Stimulated activated CD4-positive, alpha-beta T cell treated with anti-CD3 and anti-CD28 coated beads, Interleukin-15, amount 100 ng/mL, for 48 hours (primary cell): ENCODE results near the gene MICU2.
"Not testable (repeated sequence)": the region's sequence is repeated elsewhere in the genome, so short reads cannot be mapped to it uniquely, and the experiment has no call there.

ENCODE experiments used
- DNase-seq, 2 donors: peaks; one replicate each; pipeline ENCODE4 v3.0.0-alpha.2; 2020; ENCODE audit warnings: low read depth in 2 of 2

MICU2 gene

DNA sequence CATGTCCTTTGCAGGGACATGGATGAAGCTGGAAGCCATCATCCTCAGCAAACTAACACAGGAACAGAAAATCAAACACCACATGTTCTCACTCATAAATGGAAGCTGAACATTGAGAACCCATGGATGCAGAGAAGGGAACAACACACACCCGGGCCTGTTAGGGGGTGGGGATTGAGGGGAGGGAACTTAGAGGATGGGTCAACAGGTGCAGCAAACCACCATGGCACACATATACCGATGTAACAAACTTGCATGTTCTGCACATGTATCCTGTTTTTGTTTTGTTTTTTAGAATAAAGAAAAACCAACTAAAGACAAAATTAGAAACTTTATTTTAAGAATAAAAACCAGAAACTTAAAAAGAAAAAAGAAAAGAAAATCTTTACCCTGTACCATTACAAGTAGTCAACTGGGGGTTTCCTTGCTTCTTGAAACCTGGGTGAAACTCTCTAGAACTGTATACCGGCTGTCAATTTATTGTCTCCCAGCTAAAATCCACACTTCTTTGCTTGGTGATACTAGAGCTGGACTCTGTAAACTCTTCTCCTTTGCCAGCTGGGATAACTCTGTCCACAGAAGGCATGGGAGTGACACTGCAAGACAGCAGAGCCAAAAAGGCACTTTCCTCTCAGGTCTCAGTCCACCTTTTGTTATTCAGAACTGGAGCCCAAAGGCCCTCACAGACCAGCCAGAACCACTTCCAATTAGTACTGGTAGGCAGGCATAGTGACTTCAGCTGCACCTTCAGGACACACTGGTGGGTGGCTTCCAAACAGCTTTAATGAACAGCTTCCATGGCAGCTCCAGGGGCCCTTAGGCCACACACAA is 9.0 kb downstream of the MICU2 start:
- no peak for DNase-seq

DNA sequence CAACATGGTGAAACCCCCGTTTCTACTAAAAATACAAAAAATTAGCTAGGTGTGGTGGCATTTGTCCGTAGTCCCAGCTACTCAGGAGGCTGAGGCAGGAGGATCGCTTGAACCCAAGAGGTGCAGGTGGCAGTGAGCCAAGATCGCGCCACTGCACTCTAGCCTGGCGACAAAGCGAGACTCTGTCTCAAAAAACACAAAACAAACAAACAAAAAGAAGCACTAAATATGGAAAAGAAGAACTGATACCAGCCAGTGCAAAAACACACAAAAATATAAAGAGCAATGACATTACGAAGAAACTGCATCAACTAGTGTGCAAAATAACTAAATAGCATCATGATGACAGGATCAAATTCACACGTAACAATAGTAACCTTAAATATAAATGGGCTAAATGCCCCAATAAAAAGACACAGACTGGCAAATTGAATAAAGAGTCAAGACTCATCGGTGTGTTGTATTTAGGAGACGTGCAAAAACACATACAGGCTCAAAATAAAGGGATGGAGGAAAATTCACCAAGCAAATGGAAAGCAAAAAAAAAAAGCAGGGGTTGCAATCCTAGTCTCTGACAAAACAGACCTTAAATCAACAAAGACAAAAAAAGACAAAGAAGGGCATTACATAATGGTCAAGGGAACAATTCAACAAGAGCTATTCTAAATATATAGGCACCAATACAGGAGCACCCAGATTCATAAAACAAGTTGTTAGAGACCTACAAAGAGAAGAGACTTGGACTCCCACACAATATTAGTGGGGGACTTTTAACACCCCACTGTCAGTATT is 13.1 kb downstream of the MICU2 start:
- DNase-seq: not testable (repeated sequence)

GRCh38 chr13:21590231-21590630 is 13.7 kb downstream of the MICU2 start:
- no peak for DNase-seq

- not testable (repeated sequence) for DNase-seq
Measured at GRCh38 chr13:21589510-21589909, 14.5 kb downstream of the MICU2 start.

- DNase-seq: not testable (repeated sequence)
Measured at GRCh38 chr13:21588411-21588810, 15.6 kb downstream of the MICU2 start.

- no peak for DNase-seq
Measured at GRCh38 chr13:21584973-21585592, 18.9 kb downstream of the MICU2 start.

DNA sequence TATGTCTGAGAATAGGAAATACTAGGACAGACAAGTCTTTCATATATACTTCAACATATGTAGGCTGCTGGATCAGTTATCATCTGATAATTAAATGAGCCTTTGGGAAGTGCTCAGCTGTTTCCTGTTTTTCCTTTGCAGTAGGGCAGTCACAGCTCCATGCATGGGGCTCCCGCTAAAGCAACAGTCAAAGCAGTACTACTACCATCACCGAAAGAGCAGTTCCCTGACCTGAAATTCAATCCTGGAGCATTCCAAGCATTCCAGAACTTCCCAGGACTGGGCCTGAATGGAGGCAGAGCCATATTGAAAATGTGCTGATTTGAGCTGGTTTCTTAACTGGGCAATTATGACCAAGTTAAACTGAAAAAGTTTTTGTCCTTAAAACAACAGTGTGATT is 20.5 kb downstream of the MICU2 start:
- no peak for DNase-seq

DNA sequence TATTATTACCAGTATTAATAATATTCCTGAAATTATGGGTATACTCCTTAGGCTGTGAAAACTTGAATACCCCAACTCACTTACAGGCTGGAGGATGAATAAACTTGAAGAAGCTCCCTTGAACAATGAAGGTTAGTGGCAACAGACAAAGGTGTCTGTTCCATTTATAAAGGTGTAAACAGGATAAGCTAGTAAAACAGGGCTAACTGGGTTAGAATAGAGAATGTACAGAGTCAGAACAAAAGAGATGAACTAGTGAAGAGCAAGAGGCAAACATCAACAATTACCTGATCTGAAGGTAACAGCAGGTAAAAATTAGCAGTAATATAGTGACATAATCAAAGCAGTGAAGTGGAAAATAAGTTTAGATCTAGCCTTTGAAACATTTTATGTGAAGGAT is 23.2 kb downstream of the MICU2 start:
- DNase-seq: no peak

- no peak for DNase-seq
Measured at GRCh38 chr13:21579754-21580316, 24.1 kb downstream of the MICU2 start.

DNA sequence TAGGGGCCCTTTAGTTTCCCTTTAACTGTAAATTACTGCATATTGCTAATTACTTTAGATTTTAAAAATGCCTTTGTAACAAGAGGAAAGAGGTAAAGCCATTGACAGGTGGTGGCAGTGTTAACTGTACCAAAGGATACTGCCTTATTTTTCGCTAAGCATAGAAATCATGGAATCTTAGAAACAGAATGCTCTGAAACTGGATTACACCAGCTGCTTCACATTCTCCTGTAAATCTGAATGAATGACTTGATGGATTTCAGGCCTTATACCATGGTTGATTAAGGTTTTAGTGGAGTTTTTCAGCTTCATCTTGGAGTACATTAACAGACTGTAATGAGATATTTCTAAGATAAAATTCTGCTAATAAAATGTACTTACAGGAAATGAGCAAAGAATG is 25.2 kb downstream of the MICU2 start:
- DNase-seq: no peak

GRCh38 chr13:21576426-21576825 is 27.5 kb downstream of the MICU2 start:
- no peak for DNase-seq

GRCh38 chr13:21573920-21574712 is 29.9 kb downstream of the MICU2 start:
- no peak for DNase-seq

DNA sequence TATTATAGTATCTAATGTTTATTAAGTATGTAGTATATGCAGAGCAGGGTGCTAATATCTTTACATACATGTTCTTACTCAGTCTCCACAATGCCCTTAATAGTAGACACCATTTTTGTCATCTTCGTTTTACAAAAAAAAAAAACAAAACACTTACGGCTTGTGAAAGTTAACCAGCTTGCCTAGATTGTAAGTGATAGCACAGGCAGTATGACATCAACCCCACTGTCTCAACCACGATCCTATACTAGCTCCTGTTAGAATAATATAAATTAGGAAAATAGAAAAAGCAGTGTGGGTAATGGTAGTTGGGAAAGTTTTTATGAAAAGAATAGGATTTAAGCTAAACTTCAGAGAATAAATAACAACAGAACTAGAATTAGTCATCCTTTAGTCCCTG is 34.3 kb downstream of the MICU2 start:
- no peak for DNase-seq

DNA sequence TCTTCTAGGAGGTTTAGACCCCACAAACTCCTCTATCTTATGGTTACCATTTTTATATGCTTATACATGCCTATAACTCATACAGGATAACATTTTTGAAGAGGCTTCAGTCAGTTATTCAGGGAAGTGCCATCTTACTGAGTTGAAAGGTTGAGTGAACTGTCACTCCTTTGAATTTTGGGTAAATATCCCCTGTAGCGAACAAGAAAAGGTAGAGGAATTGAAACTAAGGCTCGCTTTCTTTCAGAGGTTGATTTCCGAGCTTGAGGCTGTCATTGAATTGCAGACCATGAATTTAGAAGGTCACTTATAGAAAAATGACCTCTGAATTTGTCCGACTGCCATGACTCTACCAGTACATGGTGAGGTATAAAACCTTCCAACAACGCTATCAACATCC is 35.1 kb downstream of the MICU2 start:
- no peak for DNase-seq

GRCh38 chr13:21567714-21568113 is 36.3 kb downstream of the MICU2 start:
- no peak for DNase-seq

DNA sequence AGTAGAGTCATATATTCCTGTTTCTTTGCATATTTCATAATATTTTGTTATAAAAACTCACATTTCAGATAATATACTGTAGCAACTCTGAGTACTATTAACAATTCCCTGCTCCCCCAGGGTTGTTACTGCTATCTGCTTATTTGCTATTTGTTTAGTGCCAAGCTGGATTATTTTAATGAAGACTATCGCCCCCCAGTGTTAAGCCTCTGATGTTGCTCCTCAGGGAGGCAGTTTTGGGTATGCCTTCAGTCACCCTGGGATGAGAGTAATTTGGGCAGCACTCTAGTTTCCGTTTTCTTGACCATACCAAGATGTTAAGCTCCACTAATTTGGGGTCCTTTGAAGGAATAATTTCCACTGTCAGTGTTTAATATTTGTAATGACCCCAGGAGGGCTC is 46.0 kb downstream of the MICU2 start:
- no peak for DNase-seq

DNA sequence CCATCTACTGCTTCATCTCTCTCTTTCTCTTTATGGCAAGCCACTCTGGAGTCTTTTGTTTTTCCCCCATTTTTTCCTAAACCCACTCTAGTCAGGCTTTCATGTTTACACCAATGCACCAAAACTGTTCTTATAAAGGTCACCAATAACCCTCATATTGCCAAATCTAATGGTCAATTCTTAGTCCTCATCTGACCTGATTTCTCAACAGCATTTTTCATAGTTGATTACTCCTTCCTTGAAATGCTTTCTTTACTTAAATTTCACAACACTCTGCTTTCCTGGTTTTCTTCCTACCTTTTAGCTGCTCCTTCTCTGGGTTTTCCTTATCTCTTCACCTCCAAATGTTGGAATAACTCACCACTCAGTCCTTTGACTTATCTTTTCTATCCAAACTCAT is 47.9 kb downstream of the MICU2 start:
- no peak for DNase-seq

GRCh38 chr13:21553261-21553660 is 50.7 kb downstream of the MICU2 start:
- DNase-seq: not testable (repeated sequence)

- DNase-seq: no peak
Measured at GRCh38 chr13:21550918-21551317, 53.1 kb downstream of the MICU2 start.

GRCh38 chr13:21549633-21550032 is 54.3 kb downstream of the MICU2 start:
- DNase-seq: no peak

DNA sequence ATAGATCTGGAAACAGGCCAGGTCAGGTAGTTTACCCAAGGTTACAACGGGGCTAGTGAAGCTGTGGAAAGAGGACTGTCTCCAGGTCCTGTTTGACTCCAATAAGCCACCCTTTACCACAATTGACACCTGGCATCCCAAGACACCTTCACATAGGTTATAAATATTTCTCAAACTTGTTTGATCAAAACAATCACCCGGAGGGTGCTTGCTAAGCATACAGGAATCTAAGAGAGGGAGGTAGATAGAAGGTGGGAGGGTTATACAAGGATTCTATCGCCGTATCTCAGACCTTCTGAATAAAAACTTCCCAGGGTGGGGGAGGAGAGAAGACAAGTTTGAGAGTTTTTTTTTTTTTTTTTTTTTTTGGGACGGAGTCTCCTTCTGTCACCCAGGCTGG is 55.4 kb downstream of the MICU2 start:
- no peak for DNase-seq

DNA sequence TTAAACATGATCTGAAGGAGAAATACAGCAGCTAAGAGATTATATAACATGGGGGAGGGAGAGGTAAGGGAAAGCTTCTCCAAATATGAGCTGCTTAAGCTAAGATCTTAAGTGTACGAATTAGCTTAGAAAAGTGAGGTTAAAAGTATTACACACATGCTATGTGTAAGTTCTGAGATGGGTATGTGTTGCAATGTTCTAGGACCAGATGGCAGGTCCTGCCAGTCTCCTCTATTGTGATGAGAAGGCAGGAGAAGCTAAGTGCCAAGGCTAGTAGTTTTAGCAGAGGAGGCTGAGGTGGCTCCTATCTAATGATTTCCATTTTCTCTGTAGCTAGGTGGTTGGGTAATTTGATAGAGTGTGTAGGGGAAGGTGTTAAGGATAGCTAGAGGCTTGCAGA is 57.6 kb downstream of the MICU2 start:
- no peak for DNase-seq
